ENCODE data around the gene RHBDL1.

DNA sequence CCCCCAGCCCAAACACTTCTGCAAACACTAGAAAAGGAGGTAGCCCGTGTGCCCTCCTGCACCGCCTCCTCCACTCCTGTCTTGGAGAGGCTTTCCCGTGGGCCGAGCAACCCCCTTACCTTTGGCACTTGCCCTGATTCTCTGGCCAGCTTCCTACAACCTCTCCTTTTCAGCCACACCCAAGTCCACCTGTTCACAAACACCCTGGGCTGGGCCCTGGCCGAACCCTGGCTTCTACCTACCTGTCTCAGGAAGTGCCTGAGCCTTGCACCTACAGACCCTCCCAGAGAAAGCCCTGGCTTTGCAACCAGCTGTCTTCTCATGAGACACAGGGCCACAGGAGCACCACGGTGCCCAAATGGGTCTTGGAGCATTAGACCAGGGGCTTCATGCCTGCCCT lies 43.5 kb downstream of the RHBDL1 start:
- TF ChIP-seq EZH2 (IDR thresholded peaks at IDR 0.05; ENCODE audit: borderline replicate concordance, low read depth, low read length, severe bottlenecking): no peak
- no peak for TF ChIP-seq POLR2AphosphoS5 (IDR thresholded peaks at IDR 0.05; ENCODE audit: insufficient read depth, low read depth, low read length)
- TF ChIP-seq, protein P1, sequence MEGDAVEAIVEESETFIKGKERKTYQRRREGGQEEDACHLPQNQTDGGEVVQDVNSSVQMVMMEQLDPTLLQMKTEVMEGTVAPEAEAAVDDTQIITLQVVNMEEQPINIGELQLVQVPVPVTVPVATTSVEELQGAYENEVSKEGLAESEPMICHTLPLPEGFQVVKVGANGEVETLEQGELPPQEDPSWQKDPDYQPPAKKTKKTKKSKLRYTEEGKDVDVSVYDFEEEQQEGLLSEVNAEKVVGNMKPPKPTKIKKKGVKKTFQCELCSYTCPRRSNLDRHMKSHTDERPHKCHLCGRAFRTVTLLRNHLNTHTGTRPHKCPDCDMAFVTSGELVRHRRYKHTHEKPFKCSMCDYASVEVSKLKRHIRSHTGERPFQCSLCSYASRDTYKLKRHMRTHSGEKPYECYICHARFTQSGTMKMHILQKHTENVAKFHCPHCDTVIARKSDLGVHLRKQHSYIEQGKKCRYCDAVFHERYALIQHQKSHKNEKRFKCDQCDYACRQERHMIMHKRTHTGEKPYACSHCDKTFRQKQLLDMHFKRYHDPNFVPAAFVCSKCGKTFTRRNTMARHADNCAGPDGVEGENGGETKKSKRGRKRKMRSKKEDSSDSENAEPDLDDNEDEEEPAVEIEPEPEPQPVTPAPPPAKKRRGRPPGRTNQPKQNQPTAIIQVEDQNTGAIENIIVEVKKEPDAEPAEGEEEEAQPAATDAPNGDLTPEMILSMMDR (IDR thresholded peaks at IDR 0.05; ENCODE audit: extremely low read depth in 1 of 2, insufficient read depth in 1 of 2, low read depth in 1 of 2, low read length in 2 of 2): no peak
- TF ChIP-seq MYC (IDR thresholded peaks at IDR 0.05; ENCODE audit: low read depth, low read length): no peak
- TF ChIP-seq POLR2A (IDR thresholded peaks at IDR 0.05; ENCODE audit: low read depth, low read length): no peak
- TF ChIP-seq JUN (IDR thresholded peaks at IDR 0.05; ENCODE audit: borderline replicate concordance, insufficient read depth, insufficient read length, low read depth): no peak
- TF ChIP-seq, protein P2, sequence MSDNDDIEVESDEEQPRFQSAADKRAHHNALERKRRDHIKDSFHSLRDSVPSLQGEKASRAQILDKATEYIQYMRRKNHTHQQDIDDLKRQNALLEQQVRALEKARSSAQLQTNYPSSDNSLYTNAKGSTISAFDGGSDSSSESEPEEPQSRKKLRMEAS (IDR thresholded peaks at IDR 0.05; ENCODE audit: insufficient read depth, insufficient read length): no peak
- TF ChIP-seq GATA2 (IDR thresholded peaks at IDR 0.05; ENCODE audit: insufficient read depth, insufficient read length, low read depth, low read length): no peak
- no peak for TF ChIP-seq FOS (IDR thresholded peaks at IDR 0.05; ENCODE audit: borderline replicate concordance, insufficient read depth, low read length)

All from endothelial cell of umbilical vein (primary cell).